ENCODE measurements around the gene MATK. TPM values are rescaled to one million over a fixed set of nuclear protein-coding genes. Genes with fewer than 3 reads are reported as not detected.

Gene MATK
- total RNA-seq, 1 donor from 2014 or later = 0.29 TPM

DNA sequence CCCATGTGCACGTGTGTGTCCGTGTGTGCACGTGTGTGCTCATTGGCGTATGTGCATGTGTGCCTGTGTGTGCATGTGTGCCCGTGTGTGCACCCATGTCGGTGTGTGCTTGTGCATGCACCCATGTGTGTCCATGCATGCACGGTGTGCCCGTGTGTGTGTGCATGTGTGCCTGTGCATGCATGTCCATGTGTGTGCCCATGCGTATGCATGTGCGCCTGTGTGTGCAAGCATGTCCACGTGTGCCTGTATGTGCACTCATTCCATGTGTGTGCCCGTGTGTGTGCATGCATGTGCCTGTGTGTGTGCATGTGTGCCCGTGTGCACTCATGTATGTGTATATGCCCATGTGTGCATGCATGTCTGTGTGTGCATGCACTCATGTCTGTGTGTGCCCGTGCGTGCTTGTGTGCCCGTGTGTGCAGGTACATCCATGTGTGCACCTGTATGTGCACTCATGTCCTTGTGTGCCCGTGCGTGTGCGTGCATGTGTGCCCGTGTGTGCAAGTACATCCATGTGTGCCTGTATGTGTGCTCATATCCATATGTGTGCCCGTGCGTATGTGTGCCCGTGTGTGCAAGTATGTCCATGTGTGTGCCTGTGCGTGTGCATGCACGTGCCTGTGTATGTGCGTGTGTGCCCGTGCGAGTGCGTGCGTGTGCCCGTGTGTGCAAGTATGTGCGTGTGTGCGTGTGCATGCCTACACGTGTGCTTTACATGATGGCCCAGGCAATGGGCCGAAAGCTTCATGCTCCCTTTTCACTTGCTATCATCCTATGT is 21.6 kb upstream of the MATK start:
- TF ChIP-seq, protein P1, sequence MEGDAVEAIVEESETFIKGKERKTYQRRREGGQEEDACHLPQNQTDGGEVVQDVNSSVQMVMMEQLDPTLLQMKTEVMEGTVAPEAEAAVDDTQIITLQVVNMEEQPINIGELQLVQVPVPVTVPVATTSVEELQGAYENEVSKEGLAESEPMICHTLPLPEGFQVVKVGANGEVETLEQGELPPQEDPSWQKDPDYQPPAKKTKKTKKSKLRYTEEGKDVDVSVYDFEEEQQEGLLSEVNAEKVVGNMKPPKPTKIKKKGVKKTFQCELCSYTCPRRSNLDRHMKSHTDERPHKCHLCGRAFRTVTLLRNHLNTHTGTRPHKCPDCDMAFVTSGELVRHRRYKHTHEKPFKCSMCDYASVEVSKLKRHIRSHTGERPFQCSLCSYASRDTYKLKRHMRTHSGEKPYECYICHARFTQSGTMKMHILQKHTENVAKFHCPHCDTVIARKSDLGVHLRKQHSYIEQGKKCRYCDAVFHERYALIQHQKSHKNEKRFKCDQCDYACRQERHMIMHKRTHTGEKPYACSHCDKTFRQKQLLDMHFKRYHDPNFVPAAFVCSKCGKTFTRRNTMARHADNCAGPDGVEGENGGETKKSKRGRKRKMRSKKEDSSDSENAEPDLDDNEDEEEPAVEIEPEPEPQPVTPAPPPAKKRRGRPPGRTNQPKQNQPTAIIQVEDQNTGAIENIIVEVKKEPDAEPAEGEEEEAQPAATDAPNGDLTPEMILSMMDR (conservative IDR thresholded peaks at IDR 0.05; ENCODE audit: low read depth, low read length) = no peak
- H3K4me3 ChIP-seq (ENCODE audit: low read depth, low read length) = no peak overlapping the region
- DNase-seq (ENCODE audit: low read depth) = no peak

DNA sequence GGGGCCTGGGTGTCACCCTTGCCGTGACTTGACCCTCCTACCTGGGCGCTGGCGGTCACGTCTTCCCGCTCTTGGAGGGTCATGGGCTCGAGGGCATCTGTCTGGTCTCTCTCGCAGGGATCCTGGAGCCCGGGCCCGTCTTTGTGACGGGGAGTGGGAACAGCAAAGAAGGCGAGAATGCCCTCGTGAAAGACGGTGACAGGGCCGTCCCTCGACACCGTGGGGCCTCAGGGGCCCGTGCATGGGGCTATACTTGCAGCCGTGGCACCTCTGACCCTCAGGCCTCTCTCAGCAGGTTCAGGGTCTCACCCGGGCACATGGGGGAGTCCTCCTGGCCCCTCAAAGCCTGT is 20.9 kb upstream of the MATK start:
- no peak for DNase-seq (ENCODE audit: low read depth)
- H3K4me3 ChIP-seq (ENCODE audit: low read depth, low read length) = no peak overlapping the region
- TF ChIP-seq, protein P1 (conservative IDR thresholded peaks at IDR 0.05; ENCODE audit: low read depth, low read length) = no peak

DNA sequence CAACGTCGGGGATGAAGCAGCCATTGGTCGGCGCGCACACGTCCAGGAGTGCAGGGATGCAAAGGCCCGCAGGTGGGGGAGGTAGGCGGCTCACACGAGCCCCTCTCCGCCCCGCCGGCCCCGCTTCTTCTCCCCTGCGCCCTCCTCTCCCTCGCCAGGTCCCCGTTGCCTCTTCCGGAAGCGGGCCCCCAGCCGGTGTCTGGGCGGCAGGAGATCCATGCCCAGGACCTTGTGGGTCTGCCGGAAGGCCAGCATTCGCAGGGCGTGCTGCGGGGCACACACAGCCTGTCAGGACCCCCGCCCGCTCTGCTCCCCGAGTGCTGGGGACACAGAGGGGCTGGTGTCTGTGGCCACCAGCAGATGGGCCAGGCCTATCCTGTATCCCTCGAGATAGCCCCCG is 19.7 kb upstream of the MATK start:
- TF ChIP-seq, protein P1 (conservative IDR thresholded peaks at IDR 0.05; ENCODE audit: low read depth, low read length) = no peak
- H3K4me3 ChIP-seq (ENCODE audit: low read depth, low read length) = no peak overlapping the region
- DNase-seq (ENCODE audit: low read depth) = no peak

DNA sequence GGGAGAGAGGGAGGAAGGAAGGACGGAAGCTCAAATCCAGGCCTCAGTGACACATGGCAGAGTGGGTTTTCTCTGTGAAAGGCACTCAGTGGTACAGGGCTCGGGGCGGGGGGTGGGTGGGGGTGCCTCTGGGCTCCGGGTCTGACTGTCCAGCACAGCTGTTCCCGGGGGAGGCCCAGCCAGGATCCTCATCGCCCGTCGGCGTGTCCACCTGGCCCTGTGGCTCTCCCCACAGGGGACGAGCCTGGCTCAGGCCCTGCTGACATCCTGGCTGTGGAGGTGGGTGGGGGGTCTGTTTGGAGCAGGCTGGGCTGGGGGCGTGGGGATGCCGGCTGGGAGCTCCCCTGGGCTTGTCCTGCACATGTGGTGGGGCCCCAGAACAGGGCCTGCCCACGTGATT is 18.2 kb upstream of the MATK start:
- H3K4me3 ChIP-seq (ENCODE audit: low read depth, low read length) = no peak overlapping the region
- TF ChIP-seq, protein P1 (conservative IDR thresholded peaks at IDR 0.05; ENCODE audit: low read depth, low read length) = no peak
- no peak for DNase-seq (ENCODE audit: low read depth)

DNA sequence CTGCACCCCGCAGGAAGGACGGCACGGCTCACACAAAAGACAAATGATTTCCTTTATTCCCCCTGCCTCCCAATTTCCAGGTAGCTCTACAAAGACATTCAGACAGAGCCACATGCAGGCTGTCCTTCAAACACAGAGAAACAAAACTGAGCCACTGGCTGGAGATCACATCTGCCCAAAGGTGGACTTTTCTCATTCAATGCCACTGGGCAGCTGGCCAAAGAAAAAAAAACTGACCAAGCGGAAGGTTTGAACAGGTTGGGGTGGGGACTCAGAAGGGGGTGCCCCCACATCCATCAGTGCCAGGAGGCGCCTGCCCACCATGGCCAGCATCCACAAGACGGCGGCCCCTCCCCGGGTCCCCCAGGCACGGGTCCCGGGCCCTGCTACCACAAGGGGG is 17.8 kb upstream of the MATK start:
- DNase-seq (ENCODE audit: low read depth) = no peak
- TF ChIP-seq, protein P1 (conservative IDR thresholded peaks at IDR 0.05; ENCODE audit: low read depth, low read length) = no peak
- H3K4me3 ChIP-seq (ENCODE audit: low read depth, low read length) = no peak overlapping the region

DNA sequence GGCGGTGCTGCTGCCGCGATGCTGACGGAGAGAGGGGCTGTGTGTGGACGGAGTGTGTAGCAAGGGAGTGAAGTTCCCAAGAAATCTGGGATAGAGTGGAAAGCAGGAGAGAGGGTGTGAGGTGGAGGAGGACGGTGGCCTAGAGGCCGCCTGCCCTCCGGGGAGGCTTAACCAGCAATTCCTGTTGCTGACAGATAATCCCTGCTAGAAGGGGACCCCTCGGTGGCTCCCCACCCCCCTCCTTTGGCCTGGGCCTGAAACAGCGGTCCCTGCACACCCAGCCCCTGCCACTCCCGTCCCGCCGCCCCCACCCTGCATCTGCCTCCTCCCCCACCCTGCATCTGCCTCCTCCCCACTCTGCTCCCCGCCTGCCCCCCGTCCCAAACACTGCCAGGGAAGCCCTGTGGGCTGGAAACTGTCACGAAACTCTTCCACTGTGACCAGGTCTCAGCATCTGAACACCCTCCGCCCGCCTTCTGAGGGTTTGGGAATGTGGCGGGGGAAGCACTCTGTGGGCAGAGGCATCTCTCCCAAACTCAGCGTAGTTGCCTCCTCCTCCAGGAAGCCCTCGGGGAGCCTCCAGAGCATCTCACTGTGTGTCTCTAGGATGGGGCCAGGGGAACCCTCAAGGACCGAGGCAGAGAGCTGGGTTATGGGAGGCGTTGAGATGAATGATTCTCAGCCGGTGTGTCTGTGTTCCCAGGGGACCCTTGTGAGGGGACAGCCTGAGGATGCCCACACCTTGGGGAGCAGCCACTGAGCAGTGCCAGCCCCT is 17.1 kb upstream of the MATK start:
- TF ChIP-seq, protein P1 (conservative IDR thresholded peaks at IDR 0.05; ENCODE audit: low read depth, low read length) = no peak
- DNase-seq (ENCODE audit: low read depth) = no peak
- H3K4me3 ChIP-seq (ENCODE audit: low read depth, low read length) = no peak overlapping the region

All from epithelial cell of proximal tubule (primary cell).